SW480 (cell line): ENCODE measurements around the gene HINT1.
A peak's percentile ranks its signal among the peaks of the same experiment; 100 is the strongest.

Source experiments
- DNase-seq: peaks from one replicate; pipeline ENCODE4 v3.0.0-alpha.2; 2016; ENCODE audit warnings: low spot score

The HINT1 gene

GRCh38 chr5:131109540-131110255 is 55.4 kb downstream of the HINT1 start:
- peak; percentile 64 for DNase-seq
